IMR-90 (cell line): Measurements from ENCODE around the gene ALG11. TPM values are rescaled to one million over a fixed set of nuclear protein-coding genes. Genes with fewer than 3 reads are reported as not detected.

Source experiments
- ATAC-seq: fragments of 200-7000 bp; cut with Tn5 transposase; 2 replicates; pipeline ENCODE4 v1.9.1; 2020; ENCODE audit warnings: low read depth, mild to moderate bottlenecking, moderate library complexity
- BruUV-seq: library from RNA; stranded (reverse); fragments of 400-500 nt; replicated peaks from 2 replicates; lab custom pipeline; 2021; lab: Mats Ljungman, UMichigan
- CTCF ChIA-PET: fragments of 300-600 bp; formaldehyde crosslinking; extraction: SDS; loops from one replicate; lab custom pipeline; 2021; ENCODE audit warnings: antibody characterized with exemption; lab: Yijun Ruan, JAX
- POLR2A ChIA-PET: fragments of 300-600 bp; sonication (Branson Sonifier 250); formaldehyde crosslinking; loops from one replicate; lab custom pipeline; 2022; ENCODE audit warnings: antibody characterized with exemption; ENCODE audit not compliant: unreplicated experiment; lab: Charles Lee
- DNase-seq: peaks from one replicate; pipeline ENCODE4 v3.0.0; 2013
- H2AFZ ChIP-seq: replicated peaks from 2 replicates; pipeline ENCODE3; 2013; ENCODE audit warnings: low read length, mild to moderate bottlenecking; ENCODE audit not compliant: poor library complexity
- H2AK5ac ChIP-seq: 2 replicates; pipeline ENCODE4 v1.6.1; 2013; ENCODE audit warnings: low read depth, low read length, inconsistent platforms
- H2AK9ac ChIP-seq: replicated peaks from 2 replicates; pipeline ENCODE3; 2013; ENCODE audit warnings: mild to moderate bottlenecking, low read depth, low read length, moderate library complexity; ENCODE audit not compliant: poor library complexity
- H2BK120ac ChIP-seq: 2 replicates; pipeline ENCODE4 v1.6.1; 2013; ENCODE audit warnings: low read depth, low read length, inconsistent platforms
- H2BK15ac ChIP-seq: 3 replicates; pipeline ENCODE4 v1.6.1; 2013; ENCODE audit warnings: low read depth, low read length, inconsistent platforms
- H2BK20ac ChIP-seq: 2 replicates; pipeline ENCODE4 v1.6.1; 2013; ENCODE audit warnings: low read depth, mild to moderate bottlenecking, inconsistent platforms, low read length, moderate library complexity
- H2BK5ac ChIP-seq: 2 replicates; pipeline ENCODE4 v1.6.1; 2013; ENCODE audit warnings: mild to moderate bottlenecking, low read depth, low read length, inconsistent platforms; ENCODE audit not compliant: poor library complexity, severe bottlenecking
- H3K14ac ChIP-seq: replicated peaks from 2 replicates; pipeline ENCODE4 v1.6.1; 2013; ENCODE audit warnings: low read depth, low read length, inconsistent platforms
- H3K18ac ChIP-seq: 2 replicates; pipeline ENCODE4 v1.6.1; 2013; ENCODE audit warnings: low read depth, low read length, control low read depth
- H3K23ac ChIP-seq: 2 replicates; pipeline ENCODE4 v1.6.1; 2013; ENCODE audit warnings: low read depth, low read length, inconsistent platforms
- H3K27ac ChIP-seq: 2 replicates; pipeline ENCODE4 v1.5.1; 2013; ENCODE audit warnings: mild to moderate bottlenecking, control low read depth, low read length; ENCODE audit not compliant: insufficient read depth
- H3K27me3 ChIP-seq: 2 replicates; pipeline ENCODE4 v1.6.1; 2013; ENCODE audit warnings: low read length; ENCODE audit not compliant: control insufficient read depth, insufficient read depth
- H3K36me3 ChIP-seq: 2 replicates; pipeline ENCODE4 v1.6.1; 2013; ENCODE audit warnings: low read length, mixed read lengths; ENCODE audit not compliant: control insufficient read depth, insufficient read depth
- H3K4ac ChIP-seq: 2 replicates; pipeline ENCODE4 v1.6.1; 2013; ENCODE audit warnings: low read depth, low read length, inconsistent platforms
- H3K4me1 ChIP-seq: 2 replicates; pipeline ENCODE4 v1.6.1; 2013; ENCODE audit warnings: low read length, mixed read lengths; ENCODE audit not compliant: control insufficient read depth, insufficient read depth
- H3K4me2 ChIP-seq: 2 replicates; pipeline ENCODE4 v1.6.1; 2013; ENCODE audit warnings: low read depth, mild to moderate bottlenecking, control low read depth, low read length, moderate library complexity
- H3K4me3 ChIP-seq: 2 replicates; pipeline ENCODE4 v1.5.1; 2013; ENCODE audit warnings: low read depth, mild to moderate bottlenecking, control low read depth, low read length, moderate library complexity; ENCODE audit not compliant: insufficient read depth
- H3K56ac ChIP-seq: 2 replicates; pipeline ENCODE4 v1.6.1; 2013; ENCODE audit warnings: low read length, inconsistent platforms; ENCODE audit not compliant: insufficient read depth; ENCODE audit errors: extremely low read depth
- H3K79me1 ChIP-seq, 2 experiments: 2 replicates each; pipeline ENCODE4 v1.6.1; 2013; ENCODE audit warnings: low read length in 2 of 2, inconsistent platforms in 1 of 2, low read depth in 1 of 2
- H3K9ac ChIP-seq: 2 replicates; pipeline ENCODE4 v1.6.1; 2013; ENCODE audit warnings: low read depth, low read length, control low read depth
- H3K9me1 ChIP-seq: 2 replicates; pipeline ENCODE4 v1.6.1; 2013; ENCODE audit warnings: low read length, inconsistent platforms; ENCODE audit not compliant: insufficient read depth
- H3K9me3 ChIP-seq: 2 replicates; pipeline ENCODE4 v1.6.1; 2013; ENCODE audit warnings: low read length; ENCODE audit not compliant: control insufficient read depth, insufficient read depth
- H4K20me1 ChIP-seq: 2 replicates; pipeline ENCODE4 v1.6.1; 2013; ENCODE audit warnings: low read length, inconsistent platforms; ENCODE audit not compliant: insufficient read depth
- H4K5ac ChIP-seq: 2 replicates; pipeline ENCODE4 v1.6.1; 2013; ENCODE audit warnings: mild to moderate bottlenecking, low read depth, low read length, control low read depth
- H4K8ac ChIP-seq, 2 experiments: 2 replicates each; pipeline ENCODE4 v1.6.1; 2013; ENCODE audit warnings: low read depth in 2 of 2, low read length in 2 of 2, control low read depth in 1 of 2, inconsistent platforms in 1 of 2
- H4K91ac ChIP-seq: 2 replicates; pipeline ENCODE4 v1.6.1; 2013; ENCODE audit warnings: low read depth, low read length, inconsistent platforms; ENCODE audit not compliant: insufficient read depth
- BHLHE40 ChIP-seq: fragments of 150-350 bp; IDR thresholded peaks from 2 replicates; pipeline ENCODE4 v1.6.1; 2016; ENCODE audit warnings: mild to moderate bottlenecking, low read depth, low read length
- CEBPB ChIP-seq: IDR thresholded peaks from 2 replicates; pipeline ENCODE4 v1.6.1; 2012; ENCODE audit warnings: low read depth, low read length, improper control_type of control experiment
- CHD1 ChIP-seq: IDR thresholded peaks from 2 replicates; pipeline ENCODE4 v1.6.1; 2012; ENCODE audit warnings: low read depth, low read length, improper control_type of control experiment
- FOS ChIP-seq: fragments of 150-350 bp; IDR thresholded peaks from 2 replicates; pipeline ENCODE4 v1.6.1; 2016; ENCODE audit warnings: low read depth, low read length
- MAFK ChIP-seq: IDR thresholded peaks from 2 replicates; pipeline ENCODE4 v1.6.1; 2012; ENCODE audit warnings: low read depth, low read length, improper control_type of control experiment
- MAZ ChIP-seq: IDR thresholded peaks from 2 replicates; pipeline ENCODE4 v1.6.1; 2012; ENCODE audit warnings: low read depth, mild to moderate bottlenecking, low read length, improper control_type of control experiment, moderate library complexity, borderline replicate concordance
- MXI1 ChIP-seq: IDR thresholded peaks from 2 replicates; pipeline ENCODE4 v1.6.1; 2012; ENCODE audit warnings: low read depth, mild to moderate bottlenecking, low read length, moderate library complexity, borderline replicate concordance
- NFE2L2 ChIP-seq: fragments of 150-350 bp; IDR thresholded peaks from 2 replicates; pipeline ENCODE4 v1.6.1; 2016; ENCODE audit warnings: low read depth, mild to moderate bottlenecking, low read length
- POLR2A ChIP-seq: IDR thresholded peaks from 2 replicates; pipeline ENCODE4 v1.6.1; 2012; ENCODE audit warnings: mild to moderate bottlenecking, low read depth, low read length
- RAD21 ChIP-seq: IDR thresholded peaks from 2 replicates; pipeline ENCODE4 v1.6.1; 2012; ENCODE audit warnings: low read length, improper control_type of control experiment
- RCOR1 ChIP-seq: IDR thresholded peaks from 2 replicates; pipeline ENCODE4 v1.6.1; 2012; ENCODE audit warnings: mild to moderate bottlenecking, low read length, improper control_type of control experiment; ENCODE audit not compliant: insufficient replicate concordance
- RFX5 ChIP-seq: IDR thresholded peaks from 2 replicates; pipeline ENCODE4 v1.8.0; 2012; ENCODE audit warnings: low read depth, mild to moderate bottlenecking, low read length, moderate library complexity
- SMC3 ChIP-seq: fragments of 150-350 bp; IDR thresholded peaks from 2 replicates; pipeline ENCODE4 v1.6.1; 2016; ENCODE audit warnings: low read depth, mild to moderate bottlenecking, antibody characterized with exemption, low read length, moderate library complexity
- WGBS, 2 experiments: methylation state at CpG; one replicate each; pipeline versions ENCODE4 v1.1.5 to v1.1.7; 2013; ENCODE audit warnings: missing lambda C conversion rate in 2 of 2; ENCODE audit not compliant: insufficient read length in 1 of 2; ENCODE audit errors: extremely low coverage in 2 of 2; 5-methylcytosine and 5-hydroxymethylcytosine counted together
- dilution Hi-C: fragments of 300-500 bp; cut with HindIII; formaldehyde crosslinking; loops from one replicate; pipeline ENCODE4 v1.14.3; 2018; ENCODE audit warnings: low sequenced_read_pairs; ENCODE audit not compliant: unreplicated experiment
- in situ Hi-C: fragments of 300-500 bp; cut with MboI; formaldehyde crosslinking; loops from 3 replicates; pipeline ENCODE4 v1.14.3; 2019; ENCODE audit warnings: low sequenced_read_pairs, inconsistent platforms, mixed read lengths
- intact Hi-C: fragments of 100-400 bp; cut with micrococcal nuclease; formaldehyde crosslinking; loops from 2 replicates; pipeline ENCODE4 v1.10.0; 2022
- polyA plus RNA-seq, 3 experiments: library from polyadenylated mRNA; depleted of rRNA; stranded (reverse); fragments of >200 nt; gene quantifications; 2 replicates each; pipeline ENCODE4 v1.2.3, GENCODE V29; 2012; ENCODE audit warnings: low replicate concordance in 1 of 3
- total RNA-seq: library from RNA; depleted of rRNA; stranded (reverse); fragments of >200 nt; gene quantifications from 2 replicates; pipeline ENCODE4 v1.2.3, GENCODE V29; 2012
- TF ChIP-seq, protein P1 (sequence below): conservative IDR thresholded peaks from 2 replicates; pipeline ENCODE4 v1.5.1; 2012; ENCODE audit warnings: mild to moderate bottlenecking, low read depth, low read length, improper control_type of control experiment
- TF ChIP-seq, protein P2 (sequence below): fragments of 150-350 bp; IDR thresholded peaks from 2 replicates; pipeline ENCODE4 v1.6.1; 2016; ENCODE audit warnings: low read depth, mild to moderate bottlenecking, low read length, moderate library complexity, borderline replicate concordance
- TF ChIP-seq, protein P3 (sequence below): fragments of 150-350 bp; IDR thresholded peaks from 2 replicates; pipeline ENCODE4 v1.6.1; 2017; ENCODE audit warnings: mild to moderate bottlenecking, antibody characterized with exemption, low read length, low read depth

Gene ALG11
- total and polyA plus RNA-seq, 2 of the 4 experiments (the other 2 are of a cell fraction), result 10.0 to 12.7 TPM

DNA sequence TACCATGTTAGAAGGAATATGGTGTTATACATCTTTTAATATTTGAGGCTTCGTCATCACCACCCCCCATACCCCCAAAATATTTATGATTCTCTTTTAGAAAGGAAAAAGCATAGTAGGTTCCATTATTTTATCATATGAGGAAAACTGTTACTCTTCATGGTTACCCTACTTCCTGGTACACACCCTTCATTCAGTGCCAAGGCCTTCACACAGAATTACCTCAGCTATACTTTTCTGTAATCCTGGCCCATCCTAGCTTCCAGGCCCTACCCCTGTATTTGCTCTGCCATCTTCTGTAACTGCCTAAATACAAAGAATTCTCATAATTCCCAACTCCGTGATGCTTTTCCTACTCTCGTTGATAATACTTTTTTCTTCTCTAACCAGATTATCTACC, 8.0 kb downstream of the ALG11 start:
- Histone ChIP-seq H3K79me1 (peaks cover 12 to 18% of the 10 kb centered on the region in 2 experiments), H2AK9ac (no peak overlapping the region), H3K9me1 (no peaks in the 10 kb centered on the region), H2BK5ac (no peak overlapping the region), H3K4me1 (no peaks in the 10 kb centered on the region), H3K27me3 (no peaks in the 10 kb centered on the region), H2BK15ac (no peak overlapping the region), H3K36me3 (peaks cover 15% of the 10 kb centered on the region), H4K20me1 (no peaks in the 10 kb centered on the region; the same call in 1 of the 2 replicates), H4K91ac (no peak overlapping the region), H3K4me2 (no peak overlapping the region), H2BK120ac (no peak overlapping the region), H3K9ac (no peak overlapping the region), H2BK20ac (no peak overlapping the region), H3K18ac (no peak overlapping the region), H3K4me3 (no peak overlapping the region), H2AFZ (no peak overlapping the region), H3K56ac (no peak overlapping the region), H4K5ac (no peak overlapping the region), H3K27ac (no peak overlapping the region), H3K9me3 (no peaks in the 10 kb centered on the region), H3K23ac (no peak overlapping the region), H3K14ac (no peak overlapping the region), H2AK5ac (no peak overlapping the region), H4K8ac (no peak overlapping the region), H3K4ac (no peak overlapping the region)
- POLR2A ChIA-PET, result no interaction called here
- no TSS peak for BruUV-seq
- TF ChIP-seq POLR2A (no peak), RCOR1 (no peak), FOS (no peak), MAFK (no peak), NFE2L2 (no peak), BHLHE40 (no peak), MXI1 (no peak), SMC3 (no peak), MAZ (no peak), RFX5 (no peak), CEBPB (no peak), RAD21 (no peak), CHD1 (no peak)
- TF ChIP-seq, protein P1, sequence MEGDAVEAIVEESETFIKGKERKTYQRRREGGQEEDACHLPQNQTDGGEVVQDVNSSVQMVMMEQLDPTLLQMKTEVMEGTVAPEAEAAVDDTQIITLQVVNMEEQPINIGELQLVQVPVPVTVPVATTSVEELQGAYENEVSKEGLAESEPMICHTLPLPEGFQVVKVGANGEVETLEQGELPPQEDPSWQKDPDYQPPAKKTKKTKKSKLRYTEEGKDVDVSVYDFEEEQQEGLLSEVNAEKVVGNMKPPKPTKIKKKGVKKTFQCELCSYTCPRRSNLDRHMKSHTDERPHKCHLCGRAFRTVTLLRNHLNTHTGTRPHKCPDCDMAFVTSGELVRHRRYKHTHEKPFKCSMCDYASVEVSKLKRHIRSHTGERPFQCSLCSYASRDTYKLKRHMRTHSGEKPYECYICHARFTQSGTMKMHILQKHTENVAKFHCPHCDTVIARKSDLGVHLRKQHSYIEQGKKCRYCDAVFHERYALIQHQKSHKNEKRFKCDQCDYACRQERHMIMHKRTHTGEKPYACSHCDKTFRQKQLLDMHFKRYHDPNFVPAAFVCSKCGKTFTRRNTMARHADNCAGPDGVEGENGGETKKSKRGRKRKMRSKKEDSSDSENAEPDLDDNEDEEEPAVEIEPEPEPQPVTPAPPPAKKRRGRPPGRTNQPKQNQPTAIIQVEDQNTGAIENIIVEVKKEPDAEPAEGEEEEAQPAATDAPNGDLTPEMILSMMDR, result no peak
- TF ChIP-seq, protein P2, sequence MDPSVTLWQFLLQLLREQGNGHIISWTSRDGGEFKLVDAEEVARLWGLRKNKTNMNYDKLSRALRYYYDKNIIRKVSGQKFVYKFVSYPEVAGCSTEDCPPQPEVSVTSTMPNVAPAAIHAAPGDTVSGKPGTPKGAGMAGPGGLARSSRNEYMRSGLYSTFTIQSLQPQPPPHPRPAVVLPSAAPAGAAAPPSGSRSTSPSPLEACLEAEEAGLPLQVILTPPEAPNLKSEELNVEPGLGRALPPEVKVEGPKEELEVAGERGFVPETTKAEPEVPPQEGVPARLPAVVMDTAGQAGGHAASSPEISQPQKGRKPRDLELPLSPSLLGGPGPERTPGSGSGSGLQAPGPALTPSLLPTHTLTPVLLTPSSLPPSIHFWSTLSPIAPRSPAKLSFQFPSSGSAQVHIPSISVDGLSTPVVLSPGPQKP, result no peak
- TF ChIP-seq, protein P3, sequence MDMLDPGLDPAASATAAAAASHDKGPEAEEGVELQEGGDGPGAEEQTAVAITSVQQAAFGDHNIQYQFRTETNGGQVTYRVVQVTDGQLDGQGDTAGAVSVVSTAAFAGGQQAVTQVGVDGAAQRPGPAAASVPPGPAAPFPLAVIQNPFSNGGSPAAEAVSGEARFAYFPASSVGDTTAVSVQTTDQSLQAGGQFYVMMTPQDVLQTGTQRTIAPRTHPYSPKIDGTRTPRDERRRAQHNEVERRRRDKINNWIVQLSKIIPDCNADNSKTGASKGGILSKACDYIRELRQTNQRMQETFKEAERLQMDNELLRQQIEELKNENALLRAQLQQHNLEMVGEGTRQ, result no peak
- DNase-seq (no peak), ATAC-seq (no peak)
- WGBS, 2 experiments, result 100% methylated on average over 1 of the region's 3 CpGs; no CpG with 5 or more reads in 1 of the 2 experiments
- CTCF ChIA-PET, result no interaction called here
- intact Hi-C loops (no loop called here), in situ Hi-C loops (loop anchor here (25.0 kb wide), 1 partner anchor 442 kb away; the partner anchor contains the start of genes CKAP2 and VPS36), dilution Hi-C loops (no loop called here)
